ENCODE measurements around the gene EIF6. TPM values are rescaled to one million over a fixed set of nuclear protein-coding genes. Genes with fewer than 3 reads are reported as not detected.
A peak's percentile ranks its signal among the peaks of the same experiment; 100 is the strongest.
"Not testable (repeated sequence)": the region's sequence is repeated elsewhere in the genome, so short reads cannot be mapped to it uniquely, and the experiment has no call there.

Gene EIF6
- total and polyA plus RNA-seq, 4 donors, result 61.0 to 147 (median 77.9) TPM

GRCh38 chr20:35262321-35262720 lies 22.3 kb downstream of the EIF6 start:
- H3K9me3 ChIP-seq (ENCODE audit: control insufficient read depth, low read length); H3K36me3 ChIP-seq (ENCODE audit: control insufficient read depth in 1 of 2, insufficient read depth in 2 of 2, low read length in 1 of 2); ATAC-seq (ENCODE audit: low FRiP score); H3K27me3 ChIP-seq (ENCODE audit: control insufficient read depth in 1 of 2, insufficient read depth in 2 of 2, low read length in 1 of 2); H3K4me3 ChIP-seq (ENCODE audit: low read length in 2 of 2); H3K27ac ChIP-seq (ENCODE audit: low read depth in 1 of 2, low read length in 2 of 2); DNase-seq; H3K4me1 ChIP-seq (ENCODE audit: control insufficient read depth in 1 of 2, insufficient read depth in 2 of 2, low read length in 2 of 2): not testable (repeated sequence)
- intact Hi-C loops (cut with DNase I), result loop anchor here in 1 of 2 donors (10.0 kb wide), 1 partner anchor 58 kb away; no protein-coding TSS in a partner anchor
- 72 to 77% methylated on average over 7 of the region's 10 CpGs for WGBS, 2 donors

DNA sequence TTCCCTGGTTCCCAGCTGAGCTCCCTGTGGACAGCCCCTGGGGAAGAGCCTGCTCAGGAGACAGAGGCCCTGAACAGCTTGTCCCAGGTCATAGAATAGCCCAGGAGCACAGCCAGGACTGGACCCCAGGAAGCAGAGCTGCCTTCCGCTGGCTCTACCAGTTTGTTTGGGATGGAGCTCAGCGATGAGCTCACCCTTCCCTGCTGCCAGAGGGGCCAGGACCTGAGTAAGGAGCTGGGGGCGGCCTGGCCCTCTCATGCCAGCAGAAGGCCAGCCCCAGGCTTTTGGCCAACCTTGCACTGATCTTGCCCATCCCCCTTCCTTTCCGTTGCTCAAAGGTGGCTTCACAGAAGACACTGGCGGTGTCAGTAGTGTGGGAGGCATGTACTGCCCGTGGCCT lies 24.1 kb downstream of the EIF6 start:
- Histone ChIP-seq H3K27ac (ENCODE audit: low read depth in 1 of 2, low read length in 2 of 2) (peak overlapping the region in 1 of 2 donors; percentile 71), H3K4me1 (ENCODE audit: control insufficient read depth in 1 of 2, insufficient read depth in 2 of 2, low read length in 2 of 2) (peaks cover 2% of the 10 kb centered on the region in 2 donors), H3K27me3 (ENCODE audit: control insufficient read depth in 1 of 2, insufficient read depth in 2 of 2, low read length in 1 of 2) (no peaks in the 10 kb centered on the region), H3K36me3 (ENCODE audit: control insufficient read depth in 1 of 2, insufficient read depth in 2 of 2, low read length in 1 of 2) (no peaks in the 10 kb centered on the region), H3K4me3 (ENCODE audit: low read length in 2 of 2) (no peak overlapping the region), H3K9me3 (ENCODE audit: control insufficient read depth, low read length) (no peaks in the 10 kb centered on the region)
- 16 to 27% methylated on average over 6 of the region's 6 CpGs for WGBS, 2 donors
- peak; percentile 28 for ATAC-seq (ENCODE audit: low FRiP score)
- DNase-seq, result no peak
- intact Hi-C loops (cut with DNase I), result loop anchor here in 1 of 2 donors (10.0 kb wide), 1 partner anchor 56 kb away; no protein-coding TSS in a partner anchor

DNA sequence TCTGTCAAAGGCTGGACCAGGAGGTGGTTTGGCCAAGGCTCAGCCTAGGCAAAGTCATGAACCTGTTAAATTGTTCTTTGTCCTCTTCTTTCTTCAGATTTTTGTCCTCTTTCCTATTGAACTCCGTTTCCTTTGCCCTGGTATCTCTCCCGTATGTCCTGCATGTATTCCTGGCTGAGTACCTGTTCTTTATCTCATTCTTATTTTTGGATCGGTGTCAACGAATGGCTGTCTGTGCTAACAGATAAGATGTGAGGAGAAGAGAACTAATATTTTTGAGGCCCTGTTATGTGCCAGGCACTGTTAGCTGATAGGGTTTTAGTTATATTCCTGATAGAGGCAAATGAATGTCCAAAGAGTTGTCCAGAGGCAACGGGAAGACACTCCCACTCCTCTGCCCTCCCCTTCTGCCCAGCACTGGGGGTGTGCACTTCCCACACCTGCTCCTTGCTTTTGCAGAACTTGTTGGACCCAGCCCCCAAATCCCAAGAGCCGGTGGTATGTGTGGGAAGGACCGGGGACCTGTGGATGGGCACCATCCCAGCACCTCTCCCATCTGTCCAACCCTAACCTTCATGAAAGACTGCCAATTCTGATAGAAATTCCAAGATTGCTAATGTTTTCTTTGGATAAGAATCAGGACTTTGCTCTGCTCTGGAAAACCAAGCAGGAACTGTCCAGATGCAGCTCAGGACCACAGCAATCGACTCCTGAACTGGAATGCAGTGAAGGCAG lies 27.2 kb downstream of the EIF6 start:
- intact Hi-C loops (cut with DNase I), result no loop called here
- H3K4me3 ChIP-seq (ENCODE audit: low read length in 2 of 2), result no peak overlapping the region
- no peak overlapping the region for H3K27ac ChIP-seq (ENCODE audit: low read depth in 1 of 2, low read length in 2 of 2)
- ATAC-seq (ENCODE audit: low FRiP score) (no peak), DNase-seq (no peak)
- H3K27me3 ChIP-seq (ENCODE audit: control insufficient read depth in 1 of 2, insufficient read depth in 2 of 2, low read length in 1 of 2), result no peaks in the 10 kb centered on the region
- peaks cover 2% of the 10 kb centered on the region in 2 donors for H3K4me1 ChIP-seq (ENCODE audit: control insufficient read depth in 1 of 2, insufficient read depth in 2 of 2, low read length in 2 of 2)
- H3K36me3 ChIP-seq (ENCODE audit: control insufficient read depth in 1 of 2, insufficient read depth in 2 of 2, low read length in 1 of 2), result no peaks in the 10 kb centered on the region
- WGBS, 2 donors, result 31 to 34% methylated on average over 8 of the region's 8 CpGs
- no peaks in the 10 kb centered on the region for H3K9me3 ChIP-seq (ENCODE audit: control insufficient read depth, low read length)

DNA sequence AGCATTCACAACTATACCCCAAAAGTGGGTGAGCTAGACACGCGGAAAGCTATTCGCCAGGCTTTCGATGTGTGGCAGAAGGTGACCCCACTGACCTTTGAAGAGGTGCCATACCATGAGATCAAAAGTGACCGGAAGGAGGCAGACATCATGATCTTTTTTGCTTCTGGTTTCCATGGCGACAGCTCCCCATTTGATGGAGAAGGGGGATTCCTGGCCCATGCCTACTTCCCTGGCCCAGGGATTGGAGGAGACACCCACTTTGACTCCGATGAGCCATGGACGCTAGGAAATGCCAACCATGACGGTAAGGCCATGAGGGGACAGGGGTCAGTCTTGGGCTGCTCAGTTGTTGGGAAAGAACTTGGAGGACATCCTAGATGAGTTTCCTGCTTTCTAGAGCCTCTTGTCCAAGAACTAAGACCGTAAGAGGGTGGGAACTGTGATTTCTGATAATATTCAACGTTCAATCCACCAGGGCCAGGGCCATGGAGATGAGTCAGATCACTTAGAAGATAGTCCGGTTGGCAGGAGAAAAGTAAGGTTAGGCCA lies 30.0 kb downstream of the EIF6 start:
- Histone ChIP-seq H3K4me1 (ENCODE audit: control insufficient read depth in 1 of 2, insufficient read depth in 2 of 2, low read length in 2 of 2) (peaks cover under 1 to 2% of the 10 kb centered on the region in 2 donors), H3K36me3 (ENCODE audit: control insufficient read depth in 1 of 2, insufficient read depth in 2 of 2, low read length in 1 of 2) (no peaks in the 10 kb centered on the region), H3K9me3 (ENCODE audit: control insufficient read depth, low read length) (no peaks in the 10 kb centered on the region), H3K4me3 (ENCODE audit: low read length in 2 of 2) (no peak overlapping the region), H3K27me3 (ENCODE audit: control insufficient read depth in 1 of 2, insufficient read depth in 2 of 2, low read length in 1 of 2) (no peaks in the 10 kb centered on the region), H3K27ac (ENCODE audit: low read depth in 1 of 2, low read length in 2 of 2) (no peak overlapping the region)
- WGBS, 2 donors, result 93 to 94% methylated on average over 12 of the region's 12 CpGs
- intact Hi-C loops (cut with DNase I), result no loop called here
- ATAC-seq (ENCODE audit: low FRiP score), result peak; percentile 84
- DNase-seq, result no peak

DNA sequence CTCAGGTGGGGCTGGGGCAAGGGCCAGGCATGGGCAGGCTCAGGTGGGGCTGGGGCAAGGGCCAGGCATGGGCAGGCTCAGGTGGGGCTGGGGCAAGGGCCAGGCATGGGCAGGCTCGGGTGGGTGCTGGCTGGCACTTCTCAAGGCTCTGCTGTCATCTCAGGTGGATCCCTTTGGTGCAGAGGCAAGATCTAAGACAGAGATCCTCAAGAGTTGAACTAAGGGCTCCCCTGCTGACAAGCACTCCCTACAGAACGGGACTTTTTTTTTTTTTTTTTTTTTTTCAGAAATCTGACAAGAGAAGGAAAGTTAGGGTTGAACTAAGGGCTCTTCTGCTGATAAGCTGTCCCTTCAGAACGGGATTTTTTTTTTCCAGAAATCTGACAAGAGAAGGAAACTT lies 31.6 kb downstream of the EIF6 start:
- no peak for ATAC-seq (ENCODE audit: low FRiP score)
- Histone ChIP-seq H3K9me3 (ENCODE audit: control insufficient read depth, low read length) (no peaks in the 10 kb centered on the region), H3K36me3 (ENCODE audit: control insufficient read depth in 1 of 2, insufficient read depth in 2 of 2, low read length in 1 of 2) (no peaks in the 10 kb centered on the region), H3K4me1 (ENCODE audit: control insufficient read depth in 1 of 2, insufficient read depth in 2 of 2, low read length in 2 of 2) (peaks cover 0 to 2% of the 10 kb centered on the region in 2 donors), H3K4me3 (ENCODE audit: low read length in 2 of 2) (no peak overlapping the region), H3K27me3 (ENCODE audit: control insufficient read depth in 1 of 2, insufficient read depth in 2 of 2, low read length in 1 of 2) (no peaks in the 10 kb centered on the region), H3K27ac (ENCODE audit: low read depth in 1 of 2, low read length in 2 of 2) (no peak overlapping the region)
- WGBS, 2 donors, result 71 to 77% methylated on average over 3 of the region's 3 CpGs
- no peak for DNase-seq
- intact Hi-C loops (cut with DNase I), result no loop called here

GRCh38 chr20:35252598-35252997 lies 32.0 kb downstream of the EIF6 start:
- intact Hi-C loops (cut with DNase I); H3K9me3 ChIP-seq (ENCODE audit: control insufficient read depth, low read length); ATAC-seq (ENCODE audit: low FRiP score); H3K4me3 ChIP-seq (ENCODE audit: low read length in 2 of 2); H3K4me1 ChIP-seq (ENCODE audit: control insufficient read depth in 1 of 2, insufficient read depth in 2 of 2, low read length in 2 of 2); DNase-seq; H3K27me3 ChIP-seq (ENCODE audit: control insufficient read depth in 1 of 2, insufficient read depth in 2 of 2, low read length in 1 of 2); H3K27ac ChIP-seq (ENCODE audit: low read depth in 1 of 2, low read length in 2 of 2); H3K36me3 ChIP-seq (ENCODE audit: control insufficient read depth in 1 of 2, insufficient read depth in 2 of 2, low read length in 1 of 2): not testable (repeated sequence)
- 88 to 100% methylated on average over 2 of the region's 2 CpGs for WGBS, 2 donors

DNA sequence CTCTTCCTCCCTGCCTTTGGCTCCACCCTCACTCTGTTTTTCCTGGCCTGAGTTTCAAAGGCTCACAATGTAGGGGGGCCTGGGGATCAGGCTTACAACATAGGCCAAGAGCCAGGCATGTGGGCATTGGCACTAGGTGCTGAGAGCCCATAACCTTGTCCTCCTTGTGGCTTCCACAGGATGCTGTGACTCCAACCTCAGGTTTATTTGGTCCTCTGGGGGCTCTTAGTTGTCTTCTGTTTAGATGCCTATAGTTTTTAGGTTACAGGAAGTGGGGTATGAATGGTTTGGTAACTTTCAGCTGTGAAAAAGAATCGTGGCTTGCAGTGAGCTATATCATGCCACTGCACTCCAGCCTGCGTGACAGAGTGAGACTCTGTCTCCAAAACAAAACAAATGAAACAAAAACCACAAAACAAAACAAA lies 32.5 kb downstream of the EIF6 start:
- no peaks in the 10 kb centered on the region for H3K9me3 ChIP-seq (ENCODE audit: control insufficient read depth, low read length)
- WGBS, 2 donors, result 63 to 73% methylated on average over 2 of the region's 2 CpGs
- intact Hi-C loops (cut with DNase I), result no loop called here
- H3K27me3 ChIP-seq (ENCODE audit: control insufficient read depth in 1 of 2, insufficient read depth in 2 of 2, low read length in 1 of 2), result no peaks in the 10 kb centered on the region
- no peaks in the 10 kb centered on the region for H3K36me3 ChIP-seq (ENCODE audit: control insufficient read depth in 1 of 2, insufficient read depth in 2 of 2, low read length in 1 of 2)
- no peak for ATAC-seq (ENCODE audit: low FRiP score)
- H3K4me1 ChIP-seq (ENCODE audit: control insufficient read depth in 1 of 2, insufficient read depth in 2 of 2, low read length in 2 of 2), result no peaks in the 10 kb centered on the region
- H3K27ac ChIP-seq (ENCODE audit: low read depth in 1 of 2, low read length in 2 of 2), result no peak overlapping the region
- no peak overlapping the region for H3K4me3 ChIP-seq (ENCODE audit: low read length in 2 of 2)
- DNase-seq, result no peak

GRCh38 chr20:35251613-35251940 lies 33.0 kb downstream of the EIF6 start:
- no peak for DNase-seq
- intact Hi-C loops (cut with DNase I), result no loop called here
- Histone ChIP-seq H3K4me1 (ENCODE audit: control insufficient read depth in 1 of 2, insufficient read depth in 2 of 2, low read length in 2 of 2) (no peaks in the 10 kb centered on the region), H3K27me3 (ENCODE audit: control insufficient read depth in 1 of 2, insufficient read depth in 2 of 2, low read length in 1 of 2) (no peaks in the 10 kb centered on the region), H3K27ac (ENCODE audit: low read depth in 1 of 2, low read length in 2 of 2) (no peak overlapping the region), H3K9me3 (ENCODE audit: control insufficient read depth, low read length) (no peaks in the 10 kb centered on the region), H3K36me3 (ENCODE audit: control insufficient read depth in 1 of 2, insufficient read depth in 2 of 2, low read length in 1 of 2) (peaks cover 0 to 1% of the 10 kb centered on the region in 2 donors), H3K4me3 (ENCODE audit: low read length in 2 of 2) (no peak overlapping the region)
- ATAC-seq (ENCODE audit: low FRiP score), result no peak
- WGBS, 2 donors, result 89 to 94% methylated on average over 2 of the region's 2 CpGs

Measured in aorta (tissue), 5 donors.